ENCODE results near the gene ERICH6.

Gene ERICH6

DNA sequence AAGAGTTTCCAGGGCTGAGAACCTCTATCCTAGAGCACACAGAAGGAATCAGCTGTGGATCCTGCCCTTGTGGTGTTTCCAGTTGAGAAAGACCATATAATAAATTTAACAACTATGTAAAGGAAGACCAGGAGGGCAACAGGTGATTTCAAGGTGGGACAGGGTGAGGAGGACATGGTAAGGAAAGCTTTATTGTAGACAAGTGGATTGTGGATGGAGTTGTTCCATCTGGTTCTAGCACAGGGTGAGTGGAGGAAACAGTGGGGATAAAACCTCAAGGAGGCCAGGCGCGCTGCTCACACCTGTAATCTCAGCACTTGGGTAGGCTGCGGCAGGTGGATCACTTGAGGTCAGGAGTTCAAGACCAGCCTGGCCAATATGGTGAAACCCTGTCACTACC lies 42.1 kb upstream of the ERICH6 start:
- TF ChIP-seq, protein P1, sequence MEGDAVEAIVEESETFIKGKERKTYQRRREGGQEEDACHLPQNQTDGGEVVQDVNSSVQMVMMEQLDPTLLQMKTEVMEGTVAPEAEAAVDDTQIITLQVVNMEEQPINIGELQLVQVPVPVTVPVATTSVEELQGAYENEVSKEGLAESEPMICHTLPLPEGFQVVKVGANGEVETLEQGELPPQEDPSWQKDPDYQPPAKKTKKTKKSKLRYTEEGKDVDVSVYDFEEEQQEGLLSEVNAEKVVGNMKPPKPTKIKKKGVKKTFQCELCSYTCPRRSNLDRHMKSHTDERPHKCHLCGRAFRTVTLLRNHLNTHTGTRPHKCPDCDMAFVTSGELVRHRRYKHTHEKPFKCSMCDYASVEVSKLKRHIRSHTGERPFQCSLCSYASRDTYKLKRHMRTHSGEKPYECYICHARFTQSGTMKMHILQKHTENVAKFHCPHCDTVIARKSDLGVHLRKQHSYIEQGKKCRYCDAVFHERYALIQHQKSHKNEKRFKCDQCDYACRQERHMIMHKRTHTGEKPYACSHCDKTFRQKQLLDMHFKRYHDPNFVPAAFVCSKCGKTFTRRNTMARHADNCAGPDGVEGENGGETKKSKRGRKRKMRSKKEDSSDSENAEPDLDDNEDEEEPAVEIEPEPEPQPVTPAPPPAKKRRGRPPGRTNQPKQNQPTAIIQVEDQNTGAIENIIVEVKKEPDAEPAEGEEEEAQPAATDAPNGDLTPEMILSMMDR (conservative IDR thresholded peaks at IDR 0.05): no peak
- H3K27ac ChIP-seq: peak overlapping the region; percentile 78

DNA sequence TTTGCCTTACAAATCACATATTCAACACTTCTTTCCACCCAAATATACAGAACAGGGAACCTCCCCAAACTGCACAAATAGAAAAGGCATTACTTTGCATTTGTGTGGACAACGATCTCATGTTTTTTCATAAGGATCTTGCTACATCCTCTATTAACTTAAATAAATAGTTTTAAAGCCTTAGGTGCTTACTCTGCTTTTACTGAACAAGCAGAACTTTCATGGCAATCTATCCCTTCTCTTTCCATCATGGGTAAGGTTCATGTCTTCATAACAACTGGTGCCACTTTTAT lies 41.1 kb upstream of the ERICH6 start:
- H3K27ac ChIP-seq: peak overlapping the region; percentile 78
- TF ChIP-seq, protein P1 (conservative IDR thresholded peaks at IDR 0.05): no peak

DNA sequence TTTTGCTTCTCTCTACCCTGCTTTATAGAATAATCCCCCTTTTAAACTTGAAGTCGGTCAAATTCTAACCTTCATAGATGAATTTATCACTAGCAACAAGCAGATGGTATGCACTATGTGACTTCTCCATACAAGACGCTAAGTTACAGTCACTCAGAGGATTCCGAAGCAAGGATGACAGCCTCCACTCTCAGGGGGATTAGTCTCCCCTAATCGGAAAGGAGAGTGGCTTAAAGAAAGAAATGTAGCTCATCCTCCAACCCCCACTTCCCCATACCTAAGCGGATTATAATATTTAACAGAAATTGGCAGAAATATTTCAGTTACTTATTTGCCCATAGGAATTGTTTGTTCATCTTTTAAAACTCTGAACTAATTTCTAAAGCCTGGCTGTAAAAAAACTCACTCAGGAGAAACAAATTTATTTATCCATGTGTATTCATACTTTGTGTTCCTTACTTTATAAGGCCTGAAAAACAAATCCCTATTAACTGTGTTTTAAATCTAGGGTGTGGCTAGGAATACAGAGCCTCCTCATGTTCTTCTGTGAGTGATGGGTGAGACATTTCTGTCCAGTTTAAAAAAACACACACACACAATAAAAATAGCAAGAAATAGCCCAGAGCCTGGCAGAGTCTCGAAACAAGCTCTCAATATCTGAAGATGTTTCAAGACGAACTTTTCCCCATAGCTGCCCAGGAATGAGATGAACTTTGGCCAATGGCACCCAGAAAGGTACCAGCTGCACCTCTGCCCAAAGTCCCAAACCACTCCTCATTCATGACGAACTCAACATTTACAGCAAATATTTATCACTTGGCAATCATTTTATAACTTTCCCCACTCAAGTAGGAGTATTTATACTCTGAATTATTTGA lies 40.6 kb upstream of the ERICH6 start:
- peak overlapping the region; percentile 78 for H3K27ac ChIP-seq
- TF ChIP-seq, protein P1 (conservative IDR thresholded peaks at IDR 0.05): no peak

DNA sequence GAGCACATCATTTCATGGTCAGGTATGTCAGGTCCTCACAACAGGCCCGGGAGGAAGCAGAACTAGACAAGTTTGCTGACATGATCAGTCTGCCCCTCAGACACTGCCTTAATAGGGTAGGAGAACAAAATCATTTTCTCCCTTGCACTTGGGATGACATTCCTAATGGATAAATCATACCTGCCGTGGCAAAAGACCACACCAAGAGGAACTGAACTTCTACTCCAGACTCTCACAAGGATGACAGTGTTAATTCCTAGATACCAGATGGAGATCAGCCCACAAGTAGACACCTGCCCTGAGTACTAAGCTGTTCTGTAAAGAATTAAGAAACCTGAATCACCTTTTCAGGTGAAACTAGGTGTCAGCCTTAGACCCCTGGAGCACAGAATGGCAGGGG lies 39.8 kb upstream of the ERICH6 start:
- TF ChIP-seq, protein P1 (conservative IDR thresholded peaks at IDR 0.05): no peak
- peak overlapping the region; percentile 78 for H3K27ac ChIP-seq

DNA sequence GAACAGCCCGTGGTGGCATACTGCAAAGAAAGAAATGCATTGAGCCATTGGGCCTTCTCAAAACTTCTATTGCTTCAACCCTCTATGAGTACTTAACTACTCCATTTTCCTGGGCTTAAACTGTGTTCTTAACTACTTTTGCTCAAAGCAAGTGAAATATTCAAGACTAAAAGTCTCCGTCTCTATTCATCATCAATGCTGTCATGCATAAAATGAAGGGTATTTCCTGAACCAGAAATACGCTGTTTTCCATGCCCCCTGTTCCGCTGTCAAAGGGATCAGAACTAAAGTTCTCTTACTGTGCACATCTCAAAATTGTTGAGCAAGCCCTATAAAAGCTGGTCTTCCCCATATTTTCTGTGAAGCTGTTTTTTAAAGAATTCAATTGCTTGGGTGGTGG lies 39.0 kb upstream of the ERICH6 start:
- TF ChIP-seq, protein P1 (conservative IDR thresholded peaks at IDR 0.05): no peak
- H3K27ac ChIP-seq: no peak overlapping the region; the same call in 1 of the 2 replicates

DNA sequence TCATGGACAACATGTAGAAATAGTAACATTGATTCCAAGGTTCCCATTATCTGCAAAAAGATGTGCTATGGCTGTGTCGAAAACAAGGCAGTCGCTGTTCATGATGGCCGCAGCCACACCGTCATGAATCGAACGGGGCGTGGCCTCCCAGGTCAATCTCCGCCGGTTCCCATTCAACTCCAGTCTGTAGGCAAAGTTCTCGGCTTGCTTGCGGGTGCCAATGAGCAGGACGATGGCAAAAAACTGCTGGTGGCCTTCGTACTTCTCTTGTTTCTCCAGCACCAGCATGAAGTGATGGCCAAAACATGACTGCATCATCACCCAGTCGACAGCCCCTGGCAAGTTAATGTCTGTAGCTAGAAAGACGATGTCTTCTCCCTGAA lies 38.4 kb upstream of the ERICH6 start:
- TF ChIP-seq, protein P1 (conservative IDR thresholded peaks at IDR 0.05): no peak
- no peak overlapping the region for H3K27ac ChIP-seq

DNA sequence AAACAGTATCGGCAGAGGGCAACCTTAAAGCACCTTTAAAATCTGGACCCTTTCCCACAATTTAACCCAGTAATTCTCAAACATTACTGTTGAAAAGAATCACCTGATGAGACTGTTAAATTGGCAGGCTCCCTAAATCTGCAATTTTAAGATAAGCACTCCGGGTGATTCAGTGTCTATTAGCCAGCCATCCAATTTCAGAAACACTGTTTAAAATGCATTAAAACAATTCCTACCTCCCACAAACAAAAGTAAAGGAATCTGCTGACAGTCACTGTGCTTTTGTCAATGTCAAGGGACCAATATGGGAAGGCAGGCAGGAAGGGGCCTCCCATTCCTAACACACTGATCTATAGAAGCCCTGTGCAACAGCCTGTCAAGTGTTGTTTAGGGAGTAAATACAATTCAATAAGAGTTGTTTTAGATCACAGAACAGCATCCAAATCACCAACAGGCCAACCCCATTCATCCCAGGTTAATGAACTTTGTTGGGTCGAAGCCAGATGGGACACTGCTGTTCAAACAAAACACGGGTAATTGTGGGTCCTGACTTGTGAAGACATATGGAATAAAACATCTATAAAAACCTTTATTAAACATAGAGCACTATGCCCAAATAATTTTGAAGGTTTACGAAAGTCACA lies 37.9 kb upstream of the ERICH6 start:
- TF ChIP-seq, protein P1 (conservative IDR thresholded peaks at IDR 0.05): no peak
- no peak overlapping the region for H3K27ac ChIP-seq
